Measurements from ENCODE around the gene ENTPD6.

Gene ENTPD6

DNA sequence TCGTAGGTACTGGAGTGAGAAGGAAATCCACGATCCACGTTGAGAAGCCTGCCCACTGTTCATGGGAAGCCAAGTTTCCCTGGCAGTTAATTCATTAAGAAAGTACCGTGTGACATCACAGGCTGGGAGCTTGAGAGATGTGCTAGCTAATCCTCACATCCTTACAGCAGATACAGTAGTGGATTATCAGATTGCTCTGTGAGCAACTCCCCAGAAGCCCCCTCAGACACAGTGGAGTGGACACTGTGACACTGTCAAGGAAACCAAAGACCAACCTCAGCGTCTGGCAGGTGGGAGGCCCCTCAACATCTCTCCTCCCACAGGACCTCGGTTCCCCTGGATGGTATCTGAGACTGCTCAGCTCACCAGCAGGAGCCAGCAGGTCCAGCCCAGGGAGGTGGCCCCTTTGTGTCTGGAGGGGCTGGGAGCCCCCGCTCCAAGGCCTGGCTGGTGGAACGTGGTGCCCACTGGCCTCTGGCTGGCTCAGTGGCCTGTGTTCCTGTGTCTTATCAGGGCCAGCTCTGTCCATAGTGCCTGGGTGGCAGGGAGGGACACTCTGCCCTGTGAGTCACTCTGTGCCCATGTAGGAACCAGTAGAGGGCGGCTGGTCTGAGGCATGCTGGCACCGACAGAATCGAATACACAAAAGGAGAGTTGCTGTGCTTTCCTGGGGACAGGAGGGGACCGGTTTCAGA, 59.6 kb downstream of the ENTPD6 start:
- no peak overlapping the region for H3K4me3 ChIP-seq (ENCODE audit: low read depth, low read length)
- no peak for TF ChIP-seq CTCF (IDR thresholded peaks at IDR 0.05; ENCODE audit: borderline replicate concordance, insufficient read depth, low read depth, low read length)

GRCh38 chr20:25256226-25256859, 60.8 kb downstream of the ENTPD6 start:
- no peak overlapping the region for H3K4me3 ChIP-seq (ENCODE audit: low read depth, low read length)
- TF ChIP-seq CTCF (IDR thresholded peaks at IDR 0.05; ENCODE audit: borderline replicate concordance, insufficient read depth, low read depth, low read length): no peak

- H3K4me3 ChIP-seq (ENCODE audit: low read depth, low read length): no peak overlapping the region
- no peak for TF ChIP-seq CTCF (IDR thresholded peaks at IDR 0.05; ENCODE audit: borderline replicate concordance, insufficient read depth, low read depth, low read length)
Observed at GRCh38 chr20:25257130-25257529, 61.6 kb downstream of the ENTPD6 start.

DNA sequence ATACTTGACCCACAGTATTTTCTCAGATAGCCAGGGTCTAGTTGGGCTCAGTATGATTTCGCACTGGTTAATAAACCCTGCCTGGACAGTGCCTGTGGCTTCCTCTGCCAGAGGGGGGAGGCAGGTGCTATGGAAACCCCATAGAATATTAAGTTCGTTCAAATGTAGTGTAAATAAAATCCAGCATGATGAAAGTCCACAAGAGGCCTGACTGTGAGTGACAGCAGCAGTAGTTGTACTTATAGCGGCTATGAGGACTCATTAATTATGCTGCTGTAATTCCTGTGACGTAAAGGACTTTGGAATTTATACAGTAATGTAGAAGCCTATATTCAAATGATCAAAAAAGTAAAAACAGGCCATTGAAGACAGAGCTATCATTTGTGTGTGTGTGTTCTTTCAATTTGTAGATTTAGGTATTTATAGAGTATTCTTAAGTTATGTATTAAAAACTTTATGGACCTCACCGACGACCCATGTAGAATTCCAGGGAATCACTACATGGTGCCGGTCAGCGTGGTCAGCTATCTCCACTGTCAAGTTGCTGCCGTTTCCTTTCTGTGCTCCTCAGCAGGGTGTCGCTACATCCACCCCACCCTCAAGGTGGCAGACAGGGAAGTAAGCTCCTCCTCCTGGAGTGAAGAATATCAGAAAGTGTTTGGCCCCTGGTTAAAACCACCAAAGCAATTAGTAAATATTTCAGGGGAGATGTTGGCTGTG, 62.4 kb downstream of the ENTPD6 start:
- no peak for TF ChIP-seq CTCF (IDR thresholded peaks at IDR 0.05; ENCODE audit: borderline replicate concordance, insufficient read depth, low read depth, low read length)
- no peak overlapping the region for H3K4me3 ChIP-seq (ENCODE audit: low read depth, low read length)

- no peak overlapping the region for H3K4me3 ChIP-seq (ENCODE audit: low read depth, low read length)
- no peak for TF ChIP-seq CTCF (IDR thresholded peaks at IDR 0.05; ENCODE audit: borderline replicate concordance, insufficient read depth, low read depth, low read length)
Observed at GRCh38 chr20:25258476-25258805, 62.9 kb downstream of the ENTPD6 start.

GRCh38 chr20:25258828-25259227, 63.3 kb downstream of the ENTPD6 start:
- no peak for TF ChIP-seq CTCF (IDR thresholded peaks at IDR 0.05; ENCODE audit: borderline replicate concordance, insufficient read depth, low read depth, low read length)
- H3K4me3 ChIP-seq (ENCODE audit: low read depth, low read length): no peak overlapping the region
